Central memory CD8-positive, alpha-beta T cell (primary cell): ENCODE measurements around the gene CD300LG.

Experiments
- ATAC-seq: fragments of 150-1000 bp; cut with Tn5 transposase; replicated peaks from 2 replicates; pipeline ENCODE4 v1.10.0; 2022; ENCODE audit warnings: mild to moderate bottlenecking, moderate FRiP score, moderate number of reproducible peaks; ENCODE audit not compliant: poor library complexity, severe bottlenecking; ENCODE audit errors: extremely low read depth
- DNase-seq, 2 donors: peaks; one replicate each; pipeline ENCODE4 v3.0.0; 2021; ENCODE audit warnings: low spot score in 2 of 2
- H3K27ac Mint-ChIP-seq: one replicate; pipeline ENCODE4 v1.8.0; 2022; ENCODE audit warnings: low read depth, mild to moderate bottlenecking, moderate library complexity, mixed read lengths
- H3K27me3 Mint-ChIP-seq: one replicate; pipeline ENCODE4 v1.8.0; 2022; ENCODE audit warnings: mixed read lengths
- H3K36me3 Mint-ChIP-seq: one replicate; pipeline ENCODE4 v1.8.0; 2022; ENCODE audit warnings: mild to moderate bottlenecking, moderate library complexity, mixed read lengths; ENCODE audit not compliant: insufficient read depth
- H3K4me1 Mint-ChIP-seq: one replicate; pipeline ENCODE4 v1.8.0; 2022; ENCODE audit warnings: mixed read lengths
- H3K4me3 Mint-ChIP-seq: one replicate; pipeline ENCODE4 v1.8.0; 2022; ENCODE audit warnings: mild to moderate bottlenecking, moderate library complexity, mixed read lengths
- H3K9me3 Mint-ChIP-seq: one replicate; pipeline ENCODE4 v1.8.0; 2022; ENCODE audit warnings: mixed read lengths

Gene CD300LG

DNA sequence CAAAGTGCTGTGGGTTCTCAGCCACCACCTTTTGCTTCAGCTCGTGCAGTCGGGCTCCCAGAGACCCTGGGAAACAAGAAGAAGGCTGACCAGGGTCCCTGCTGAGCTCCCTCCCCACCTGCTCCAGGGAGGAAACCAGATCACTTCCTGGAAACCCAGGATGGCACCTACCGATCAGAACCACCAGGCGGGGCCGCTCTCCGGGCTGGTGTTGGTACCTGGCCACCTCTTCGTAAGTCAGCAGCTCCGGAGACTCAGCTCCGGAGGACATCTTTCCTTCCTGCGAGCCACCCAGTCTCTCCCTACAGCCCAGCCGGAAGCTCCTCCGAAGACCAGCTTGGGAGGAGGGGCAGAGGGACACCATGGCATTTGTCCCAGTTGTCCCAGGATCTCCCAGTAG lies 33.0 kb upstream of the CD300LG start:
- H3K27me3 Mint-ChIP-seq = peaks cover 33% of the 10 kb centered on the region
- DNase-seq (no peak), ATAC-seq (no peak)
- H3K36me3 Mint-ChIP-seq = no peaks in the 10 kb centered on the region
- no peaks in the 10 kb centered on the region for H3K9me3 Mint-ChIP-seq
- no peak overlapping the region for H3K27ac Mint-ChIP-seq
- H3K4me3 Mint-ChIP-seq = no peak overlapping the region
- H3K4me1 Mint-ChIP-seq = no peaks in the 10 kb centered on the region

DNA sequence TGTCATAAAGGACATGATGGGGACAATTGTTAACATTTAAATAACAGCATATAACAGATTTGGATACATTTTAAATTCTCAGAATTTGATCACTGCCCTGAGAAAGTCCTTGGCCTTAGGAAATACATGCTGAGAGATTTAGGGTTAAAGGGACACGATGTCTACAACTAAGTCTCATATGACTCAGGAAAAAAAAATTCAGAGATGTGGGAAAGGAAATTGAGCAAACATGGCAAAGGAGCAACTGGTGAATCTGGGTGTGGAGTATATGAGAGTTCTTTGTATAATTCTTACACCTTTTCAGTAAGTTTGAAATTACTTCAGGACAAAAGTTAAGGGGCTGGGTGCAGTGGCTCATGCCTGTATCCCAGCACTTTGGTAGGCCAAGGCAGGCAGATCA lies 32.3 kb upstream of the CD300LG start:
- DNase-seq (no peak), ATAC-seq (no peak)
- H3K27ac Mint-ChIP-seq = no peak overlapping the region
- H3K9me3 Mint-ChIP-seq = no peaks in the 10 kb centered on the region
- H3K4me1 Mint-ChIP-seq = no peaks in the 10 kb centered on the region
- H3K4me3 Mint-ChIP-seq = no peak overlapping the region
- no peaks in the 10 kb centered on the region for H3K36me3 Mint-ChIP-seq
- peaks cover 33% of the 10 kb centered on the region for H3K27me3 Mint-ChIP-seq

DNA sequence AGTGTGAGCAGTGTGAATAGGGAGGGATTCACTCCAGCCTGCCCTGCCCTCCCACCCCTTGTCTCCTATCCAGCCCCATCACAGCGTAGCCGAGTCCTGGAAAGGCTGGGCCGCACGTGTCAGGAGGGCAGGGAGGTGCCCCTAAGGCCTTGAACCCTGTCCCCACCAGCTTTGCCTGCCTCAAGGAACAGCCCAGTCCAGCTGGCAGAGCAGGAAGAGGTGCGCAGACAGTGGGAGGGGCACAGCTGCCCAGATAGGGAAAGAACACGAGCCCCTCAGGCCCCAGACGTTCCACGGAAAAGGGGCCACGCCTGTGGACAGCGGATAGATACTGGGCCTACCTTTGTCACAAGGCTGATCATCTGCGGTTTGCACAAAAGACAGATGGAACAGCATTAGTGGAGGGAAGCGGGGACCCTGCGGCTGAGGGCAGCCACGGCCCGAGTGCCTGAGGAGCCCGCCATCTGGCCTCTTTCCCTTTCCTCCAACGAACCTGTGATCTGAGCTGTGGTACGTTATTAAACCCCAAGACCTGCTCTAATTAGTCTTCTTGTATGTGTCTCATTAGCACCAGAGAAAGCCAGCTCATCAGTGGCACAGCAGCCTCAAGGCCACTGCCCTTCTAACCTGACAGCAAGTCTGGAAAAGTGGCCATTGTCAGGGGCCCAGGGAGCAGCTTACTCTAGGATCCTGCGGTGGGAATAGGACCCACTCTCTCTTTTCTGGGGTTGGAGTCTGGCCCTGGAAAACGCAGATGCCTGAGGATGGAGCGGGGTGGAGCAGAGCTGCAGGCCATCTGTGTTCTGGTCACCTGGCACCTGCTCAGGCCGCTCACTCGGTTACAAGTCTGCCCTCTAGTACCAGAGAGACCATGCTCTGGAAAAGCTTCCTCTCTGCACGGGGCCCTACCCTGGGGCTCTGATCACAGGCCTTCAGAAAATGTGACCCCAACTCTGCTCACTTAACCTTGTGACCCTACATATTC lies 30.3 kb upstream of the CD300LG start:
- no peak overlapping the region for H3K4me3 Mint-ChIP-seq
- H3K36me3 Mint-ChIP-seq = peaks cover 1% of the 10 kb centered on the region
- ATAC-seq (no peak), DNase-seq (no peak)
- no peaks in the 10 kb centered on the region for H3K4me1 Mint-ChIP-seq
- peak overlapping the region; percentile 22 for H3K27ac Mint-ChIP-seq
- peaks cover 19% of the 10 kb centered on the region for H3K27me3 Mint-ChIP-seq
- H3K9me3 Mint-ChIP-seq = no peaks in the 10 kb centered on the region

DNA sequence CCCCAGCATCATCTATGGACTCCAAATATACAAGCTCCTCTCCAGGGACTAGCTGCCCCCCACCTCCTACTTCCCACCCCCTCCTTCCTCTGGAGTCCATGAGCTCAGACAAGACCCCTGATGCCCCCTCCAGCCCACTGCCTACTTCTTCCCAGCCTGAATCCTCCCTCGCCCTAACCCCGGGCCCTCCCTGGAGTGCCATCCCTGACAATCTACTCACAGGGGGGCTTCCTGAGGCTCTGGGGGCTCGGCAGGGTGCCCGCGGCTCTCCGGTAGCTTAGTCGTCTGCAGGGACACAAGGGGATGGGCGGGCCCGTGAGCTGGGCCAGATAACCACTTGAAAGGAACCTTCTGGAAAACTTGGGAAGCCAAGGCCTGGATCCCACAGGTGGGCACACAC lies 29.1 kb upstream of the CD300LG start:
- Mint-ChIP-seq H3K4me3 (no peak overlapping the region), H3K27me3 (peaks cover 8% of the 10 kb centered on the region), H3K4me1 (no peaks in the 10 kb centered on the region), H3K36me3 (peaks cover 1% of the 10 kb centered on the region), H3K9me3 (no peaks in the 10 kb centered on the region), H3K27ac (no peak overlapping the region)
- DNase-seq = no peak
- ATAC-seq = no peak

DNA sequence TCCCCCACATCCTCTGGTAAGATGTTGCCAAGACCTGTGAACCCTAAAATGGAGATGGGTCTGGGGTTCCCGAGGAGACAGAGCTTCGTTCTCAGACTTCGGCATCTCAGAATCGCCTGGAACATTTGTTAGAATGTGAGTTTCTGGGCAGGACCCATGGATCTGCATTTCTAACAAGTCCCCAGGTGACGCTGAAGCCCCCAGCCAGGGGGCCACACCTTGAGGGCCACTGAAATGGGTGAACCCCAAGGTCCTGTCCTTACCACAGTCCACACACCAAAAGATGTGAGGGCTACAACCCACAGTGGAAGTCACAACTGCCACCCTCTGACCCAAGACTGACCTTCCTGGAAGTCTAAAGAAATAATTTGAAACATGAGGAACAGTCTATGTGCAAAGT lies 28.0 kb upstream of the CD300LG start:
- no peaks in the 10 kb centered on the region for H3K9me3 Mint-ChIP-seq
- no peak for ATAC-seq
- H3K4me3 Mint-ChIP-seq = no peak overlapping the region
- no peaks in the 10 kb centered on the region for H3K4me1 Mint-ChIP-seq
- H3K27me3 Mint-ChIP-seq = no peaks in the 10 kb centered on the region
- no peak overlapping the region for H3K27ac Mint-ChIP-seq
- DNase-seq = no peak
- H3K36me3 Mint-ChIP-seq = peaks cover 1% of the 10 kb centered on the region

DNA sequence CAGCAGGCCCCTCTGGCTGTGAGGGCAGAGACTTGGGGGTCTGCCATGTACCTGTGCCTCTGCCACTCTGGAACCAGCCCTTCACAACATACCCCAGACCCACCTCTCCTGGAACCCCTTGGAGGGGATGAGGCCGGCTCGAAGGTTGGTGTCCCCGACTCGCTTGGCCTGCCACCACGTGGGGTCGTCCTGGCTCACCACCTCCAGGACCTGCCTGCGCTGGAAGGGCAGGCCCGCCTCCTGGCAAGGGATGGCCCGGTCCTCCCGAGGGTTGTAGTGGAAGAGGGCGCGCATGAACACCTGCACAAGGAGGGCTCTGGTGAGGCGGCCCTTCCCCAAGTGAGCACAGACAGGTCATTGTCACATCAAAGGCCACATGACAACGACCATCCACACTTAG lies 26.2 kb upstream of the CD300LG start:
- DNase-seq = no peak
- peaks cover 1% of the 10 kb centered on the region for H3K36me3 Mint-ChIP-seq
- no peaks in the 10 kb centered on the region for H3K27me3 Mint-ChIP-seq
- H3K4me3 Mint-ChIP-seq = no peak overlapping the region
- no peak for ATAC-seq
- H3K9me3 Mint-ChIP-seq = no peaks in the 10 kb centered on the region
- H3K27ac Mint-ChIP-seq = no peak overlapping the region
- H3K4me1 Mint-ChIP-seq = no peaks in the 10 kb centered on the region

DNA sequence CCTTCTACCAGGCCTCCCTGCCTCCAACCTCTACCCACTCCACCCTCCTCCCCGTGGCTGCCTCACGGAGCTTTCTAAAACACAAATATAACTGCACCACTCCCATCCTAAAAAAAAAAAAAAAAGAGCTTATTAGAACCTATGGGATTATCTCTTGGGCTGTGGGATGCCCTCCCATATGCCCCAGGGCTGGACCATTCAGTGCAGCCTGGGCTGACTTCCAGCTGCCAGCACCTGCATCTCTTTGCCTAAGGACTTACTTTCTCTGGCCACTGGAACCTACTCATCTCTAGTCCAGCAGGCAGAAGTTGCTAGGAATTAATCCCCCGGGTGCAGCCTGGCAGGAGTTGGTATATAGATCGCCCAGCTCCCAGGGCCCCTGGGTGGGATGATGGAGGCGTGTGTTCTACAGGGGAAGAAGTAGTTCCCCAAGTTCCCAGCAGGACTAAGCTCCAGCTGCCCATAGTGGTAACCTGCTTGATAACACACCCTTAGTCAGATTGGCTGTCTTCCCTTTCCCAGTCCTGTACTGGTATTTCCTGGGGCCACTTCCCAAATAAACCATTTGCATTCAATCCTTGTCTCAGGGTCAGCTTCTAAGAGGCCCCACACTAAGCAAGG lies 24.3 kb upstream of the CD300LG start:
- no peaks in the 10 kb centered on the region for H3K9me3 Mint-ChIP-seq
- H3K4me3 Mint-ChIP-seq = no peak overlapping the region
- H3K4me1 Mint-ChIP-seq = no peaks in the 10 kb centered on the region
- H3K36me3 Mint-ChIP-seq = peaks cover 1% of the 10 kb centered on the region
- DNase-seq (no peak), ATAC-seq (no peak)
- no peaks in the 10 kb centered on the region for H3K27me3 Mint-ChIP-seq
- H3K27ac Mint-ChIP-seq = no peak overlapping the region

DNA sequence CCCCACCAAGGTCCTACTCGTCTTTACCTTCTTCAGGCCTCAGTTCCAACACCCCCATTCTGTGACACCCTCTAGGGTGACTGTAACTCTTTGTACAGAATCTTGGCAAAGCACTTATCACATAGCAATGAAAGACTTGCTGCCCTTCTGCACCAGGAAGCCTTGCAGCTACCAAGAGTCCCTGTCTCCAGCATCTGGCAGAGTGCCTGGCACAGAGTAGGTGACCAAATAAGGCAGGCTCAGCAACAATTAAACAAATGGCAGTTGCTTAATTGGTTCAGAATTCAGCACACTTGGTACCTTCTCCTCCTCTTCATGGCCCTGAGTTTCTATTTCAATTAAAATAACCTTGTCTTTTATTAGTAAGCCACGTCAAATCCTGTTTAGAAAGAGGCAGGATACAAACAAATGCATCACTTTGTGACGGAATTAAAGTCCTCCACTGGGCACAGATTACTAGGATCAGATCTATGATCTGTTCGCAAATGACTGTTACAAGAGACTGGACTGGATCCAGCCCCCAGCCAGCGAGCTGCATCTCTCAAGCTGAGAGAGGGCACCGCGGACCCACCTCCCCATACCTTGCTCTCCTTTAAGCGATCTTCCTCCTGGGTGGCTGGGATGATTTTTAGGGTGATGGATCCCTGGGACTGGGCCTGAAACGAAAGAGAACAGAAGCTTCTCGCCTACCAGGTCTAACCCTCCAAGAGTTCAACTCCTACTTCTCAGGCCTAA lies 23.5 kb upstream of the CD300LG start:
- ATAC-seq = no peak
- Mint-ChIP-seq H3K36me3 (peaks cover 1% of the 10 kb centered on the region), H3K9me3 (no peaks in the 10 kb centered on the region), H3K4me3 (no peak overlapping the region), H3K27me3 (no peaks in the 10 kb centered on the region), H3K27ac (no peak overlapping the region), H3K4me1 (no peaks in the 10 kb centered on the region)
- DNase-seq = no peak

DNA sequence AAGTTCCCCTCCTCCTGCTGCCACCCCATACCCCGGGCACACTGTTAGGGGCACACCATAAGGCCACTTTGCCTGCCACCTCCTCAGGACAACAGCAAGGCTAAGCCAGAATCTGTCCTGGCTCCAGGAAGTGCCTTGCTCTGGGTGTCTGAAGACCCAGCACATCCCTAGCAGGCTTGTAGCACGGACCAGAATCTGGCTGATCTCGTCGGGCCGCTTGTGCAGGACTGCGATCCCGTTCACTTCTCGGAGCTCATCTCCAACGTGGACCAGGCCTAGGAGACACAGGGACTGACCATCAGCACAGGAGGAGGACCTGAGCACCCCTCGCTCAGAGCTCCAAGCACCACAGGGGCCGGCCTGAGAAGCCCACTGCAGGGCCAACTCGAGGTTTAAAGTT lies 21.4 kb upstream of the CD300LG start:
- Mint-ChIP-seq H3K36me3 (peaks cover under 1% of the 10 kb centered on the region), H3K4me3 (no peak overlapping the region), H3K27me3 (peaks cover 2% of the 10 kb centered on the region), H3K9me3 (no peaks in the 10 kb centered on the region), H3K4me1 (peaks cover under 1% of the 10 kb centered on the region), H3K27ac (no peak overlapping the region)
- ATAC-seq (no peak), DNase-seq (no peak)

DNA sequence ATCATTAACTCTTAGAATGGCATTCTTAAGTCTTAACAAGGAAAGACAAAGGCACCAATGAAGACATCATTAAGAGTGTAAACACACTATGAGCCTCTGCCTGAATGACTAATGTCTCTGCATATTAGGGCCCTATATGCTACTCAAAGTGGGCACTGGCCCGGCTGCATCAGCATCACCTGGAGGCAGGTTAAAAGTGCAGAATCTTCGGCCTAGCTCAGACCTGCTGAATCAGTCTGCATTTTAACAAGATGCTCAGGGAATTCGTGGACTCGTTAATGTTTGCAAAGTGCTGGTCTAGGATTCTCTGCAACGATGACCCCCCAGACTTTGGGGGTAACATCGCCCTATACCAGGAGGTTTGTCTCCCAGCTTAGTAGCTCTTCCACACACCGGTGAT lies 20.8 kb upstream of the CD300LG start:
- no peak for DNase-seq
- Mint-ChIP-seq H3K4me1 (peaks cover 6% of the 10 kb centered on the region), H3K9me3 (no peaks in the 10 kb centered on the region), H3K27me3 (peaks cover 8% of the 10 kb centered on the region), H3K4me3 (no peak overlapping the region), H3K36me3 (no peaks in the 10 kb centered on the region), H3K27ac (peak overlapping the region; percentile 35)
- ATAC-seq = no peak

DNA sequence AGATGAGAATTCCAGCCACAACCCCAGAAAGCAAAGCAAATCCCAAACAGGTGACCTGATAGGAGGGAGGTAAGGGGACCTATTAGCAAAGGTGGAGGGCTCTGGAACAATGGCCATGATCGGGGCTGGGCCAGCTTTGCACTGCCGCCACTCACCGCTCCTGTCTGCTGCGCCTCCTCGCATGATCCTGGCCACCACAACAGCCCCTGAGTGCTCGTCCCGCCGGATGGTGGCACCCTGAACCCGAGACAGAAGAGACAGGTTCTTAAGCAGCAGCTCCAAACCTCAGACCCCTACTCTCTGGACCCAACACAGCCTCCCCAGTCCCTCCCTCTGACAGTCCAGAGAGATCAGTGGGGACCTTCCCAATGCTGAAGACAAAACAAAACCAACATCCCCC lies 19.4 kb upstream of the CD300LG start:
- no peak for ATAC-seq
- DNase-seq = no peak
- Mint-ChIP-seq H3K27me3 (peaks cover 10% of the 10 kb centered on the region), H3K36me3 (no peaks in the 10 kb centered on the region), H3K4me1 (peaks cover 11% of the 10 kb centered on the region), H3K27ac (no peak overlapping the region), H3K4me3 (no peak overlapping the region), H3K9me3 (no peaks in the 10 kb centered on the region)

DNA sequence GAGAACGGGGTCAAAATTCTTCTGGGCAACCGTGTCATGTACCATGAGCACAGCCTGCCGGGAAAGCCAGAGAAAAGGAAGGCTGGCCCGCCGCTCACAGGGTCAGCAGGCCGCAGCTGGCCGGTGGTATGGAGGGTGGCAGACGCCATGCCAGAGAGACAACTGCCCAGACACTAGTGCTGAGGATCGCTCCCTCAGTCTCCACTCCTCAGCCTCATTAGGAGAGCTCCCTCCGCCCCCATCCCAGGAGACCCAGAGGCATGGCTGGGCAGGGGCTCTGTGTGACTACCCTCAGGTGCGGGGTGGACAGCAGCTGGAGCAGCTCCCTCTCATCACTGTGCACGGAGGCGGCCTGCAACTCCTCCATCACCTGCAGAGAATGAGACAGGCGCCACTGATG lies 17.2 kb upstream of the CD300LG start:
- Mint-ChIP-seq H3K27ac (no peak overlapping the region), H3K4me1 (peaks cover 20% of the 10 kb centered on the region), H3K4me3 (no peak overlapping the region), H3K9me3 (no peaks in the 10 kb centered on the region), H3K36me3 (no peaks in the 10 kb centered on the region), H3K27me3 (peaks cover 28% of the 10 kb centered on the region)
- DNase-seq = no peak
- no peak for ATAC-seq
